Measurements from ENCODE around the gene FBXO21. TPM values are rescaled to one million over a fixed set of nuclear protein-coding genes. Genes with fewer than 3 reads are reported as not detected.

The FBXO21 gene
- total and polyA plus RNA-seq, 2 donors from 2014 or later, result 28.9 to 45.0 TPM

DNA sequence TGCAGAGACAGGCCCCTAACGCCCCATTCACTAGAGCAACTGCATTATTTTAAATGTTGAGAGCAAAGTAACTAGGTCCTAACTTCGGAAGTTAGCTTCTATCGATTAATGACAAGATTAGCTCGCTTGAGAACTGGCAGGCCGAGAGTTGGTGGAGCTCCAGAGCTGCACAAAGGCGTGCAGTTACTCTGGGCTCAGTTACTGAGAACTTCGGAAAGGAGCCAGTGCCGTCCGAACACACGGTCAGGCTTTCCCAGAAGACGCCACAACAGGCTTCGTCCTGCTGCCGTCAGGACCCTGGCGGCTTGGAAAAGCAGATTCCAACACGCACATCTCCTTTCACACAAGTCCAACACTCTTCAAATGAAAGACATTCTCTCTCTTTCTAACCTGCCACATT lies 45.7 kb downstream of the FBXO21 start:
- Histone ChIP-seq H3K4me1 (ENCODE audit: control insufficient read depth in 2 of 3, insufficient read depth in 2 of 3, low read depth in 1 of 3, low read length in 3 of 3) (no peaks in the 10 kb centered on the region), H3K27ac (ENCODE audit: low read depth in 2 of 2, low read length in 2 of 2) (no peak overlapping the region), H3K9ac (ENCODE audit: low read length in 3 of 3) (no peak overlapping the region), H3K9me3 (ENCODE audit: control insufficient read depth in 2 of 3, insufficient read depth in 1 of 3, low read length in 3 of 3) (no peaks in the 10 kb centered on the region), H3K36me3 (ENCODE audit: control insufficient read depth in 2 of 3, insufficient read depth in 3 of 3, low read length in 3 of 3) (peaks cover 5 to 36% (median 31%) of the 10 kb centered on the region in 3 donors), H3K4me3 (ENCODE audit: low read length in 3 of 3) (no peak overlapping the region), H3K27me3 (ENCODE audit: control insufficient read depth, insufficient read depth, low read length) (no peaks in the 10 kb centered on the region)
- DNase-seq, result no peak
- intact Hi-C loops (cut with DNase I), result no loop called here
- TF ChIP-seq, protein P1, sequence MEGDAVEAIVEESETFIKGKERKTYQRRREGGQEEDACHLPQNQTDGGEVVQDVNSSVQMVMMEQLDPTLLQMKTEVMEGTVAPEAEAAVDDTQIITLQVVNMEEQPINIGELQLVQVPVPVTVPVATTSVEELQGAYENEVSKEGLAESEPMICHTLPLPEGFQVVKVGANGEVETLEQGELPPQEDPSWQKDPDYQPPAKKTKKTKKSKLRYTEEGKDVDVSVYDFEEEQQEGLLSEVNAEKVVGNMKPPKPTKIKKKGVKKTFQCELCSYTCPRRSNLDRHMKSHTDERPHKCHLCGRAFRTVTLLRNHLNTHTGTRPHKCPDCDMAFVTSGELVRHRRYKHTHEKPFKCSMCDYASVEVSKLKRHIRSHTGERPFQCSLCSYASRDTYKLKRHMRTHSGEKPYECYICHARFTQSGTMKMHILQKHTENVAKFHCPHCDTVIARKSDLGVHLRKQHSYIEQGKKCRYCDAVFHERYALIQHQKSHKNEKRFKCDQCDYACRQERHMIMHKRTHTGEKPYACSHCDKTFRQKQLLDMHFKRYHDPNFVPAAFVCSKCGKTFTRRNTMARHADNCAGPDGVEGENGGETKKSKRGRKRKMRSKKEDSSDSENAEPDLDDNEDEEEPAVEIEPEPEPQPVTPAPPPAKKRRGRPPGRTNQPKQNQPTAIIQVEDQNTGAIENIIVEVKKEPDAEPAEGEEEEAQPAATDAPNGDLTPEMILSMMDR (IDR thresholded peaks at IDR 0.05; ENCODE audit: borderline replicate concordance, extremely low read depth, insufficient read depth), result no peak
- no peak for FAIRE-seq

DNA sequence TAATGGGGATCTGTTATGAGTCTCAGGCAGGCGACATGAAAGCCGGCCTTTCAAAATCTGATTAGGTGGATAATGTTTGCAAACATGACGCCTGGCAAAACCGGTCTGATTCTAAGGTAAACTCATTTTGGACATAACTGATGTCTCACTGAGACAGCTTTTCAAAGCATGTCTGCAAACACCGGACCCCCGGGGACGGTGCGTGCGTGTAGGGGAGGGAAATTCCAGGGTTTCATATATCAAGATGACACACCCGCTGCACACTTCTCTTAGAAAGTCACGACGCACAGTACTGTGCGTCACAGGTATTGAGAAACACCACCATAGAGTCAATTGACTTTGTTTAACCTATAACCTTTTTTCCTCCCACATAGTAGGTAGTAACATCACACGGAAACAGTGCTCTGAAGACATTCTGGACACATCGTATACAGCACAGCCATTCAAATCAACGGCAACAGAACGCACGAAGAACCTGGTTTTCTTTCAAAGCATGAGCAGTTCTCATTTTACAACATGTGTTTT lies 47.2 kb downstream of the FBXO21 start:
- TF ChIP-seq, protein P1 (IDR thresholded peaks at IDR 0.05; ENCODE audit: borderline replicate concordance, extremely low read depth, insufficient read depth), result no peak

DNA sequence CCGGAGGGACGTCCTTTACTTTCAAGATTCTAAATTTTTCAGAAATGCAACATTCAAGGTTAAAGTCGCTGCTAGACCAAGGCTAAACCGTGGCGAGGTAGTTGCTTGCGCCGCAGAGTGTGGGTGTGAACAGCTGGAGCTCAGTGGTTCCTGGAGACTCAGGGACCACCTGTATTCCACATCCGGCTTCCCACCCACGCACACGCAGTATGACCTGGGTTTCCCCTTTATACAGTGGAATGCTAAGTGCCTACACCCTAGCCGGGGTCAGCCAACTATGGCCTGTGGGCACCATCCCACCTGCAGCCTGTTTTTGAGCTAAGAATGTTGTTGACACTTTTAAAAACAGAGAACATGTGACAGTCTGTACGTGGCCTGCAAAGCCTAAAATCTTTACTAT lies 48.2 kb downstream of the FBXO21 start:
- Histone ChIP-seq H3K36me3 (ENCODE audit: control insufficient read depth in 2 of 3, insufficient read depth in 3 of 3, low read length in 3 of 3) (peaks cover 5 to 21% (median 20%) of the 10 kb centered on the region in 3 donors), H3K27ac (ENCODE audit: low read depth in 2 of 2, low read length in 2 of 2) (no peak overlapping the region), H3K27me3 (ENCODE audit: control insufficient read depth, insufficient read depth, low read length) (no peaks in the 10 kb centered on the region), H3K9me3 (ENCODE audit: control insufficient read depth in 2 of 3, insufficient read depth in 1 of 3, low read length in 3 of 3) (no peaks in the 10 kb centered on the region), H3K9ac (ENCODE audit: low read length in 3 of 3) (no peak overlapping the region), H3K4me3 (ENCODE audit: low read length in 3 of 3) (no peak overlapping the region), H3K4me1 (ENCODE audit: control insufficient read depth in 2 of 3, insufficient read depth in 2 of 3, low read depth in 1 of 3, low read length in 3 of 3) (no peaks in the 10 kb centered on the region)
- FAIRE-seq, result no peak
- DNase-seq, result peak in 1 of 5 donors; percentile 57
- intact Hi-C loops (cut with DNase I), result no loop called here
- TF ChIP-seq, protein P1 (IDR thresholded peaks at IDR 0.05; ENCODE audit: borderline replicate concordance, extremely low read depth, insufficient read depth), result no peak

More for the DNA sequence above, 47.2 kb downstream of the FBXO21 start:
- Histone ChIP-seq H3K36me3 (ENCODE audit: control insufficient read depth in 2 of 3, insufficient read depth in 3 of 3, low read length in 3 of 3) (peaks cover 5 to 26% (median 24%) of the 10 kb centered on the region in 3 donors), H3K27ac (ENCODE audit: low read depth in 2 of 2, low read length in 2 of 2) (no peak overlapping the region), H3K9me3 (ENCODE audit: control insufficient read depth in 2 of 3, insufficient read depth in 1 of 3, low read length in 3 of 3) (no peaks in the 10 kb centered on the region), H3K4me3 (ENCODE audit: low read length in 3 of 3) (no peak overlapping the region), H3K27me3 (ENCODE audit: control insufficient read depth, insufficient read depth, low read length) (no peaks in the 10 kb centered on the region), H3K4me1 (ENCODE audit: control insufficient read depth in 2 of 3, insufficient read depth in 2 of 3, low read depth in 1 of 3, low read length in 3 of 3) (no peaks in the 10 kb centered on the region), H3K9ac (ENCODE audit: low read length in 3 of 3) (no peak overlapping the region)
- DNase-seq (peak in 4 of 5 donors; percentile 72 to 83 (median 76)), FAIRE-seq (no peak)
- intact Hi-C loops (cut with DNase I), result no loop called here
